HepG2 (cell line): Measurements from ENCODE around the gene ZDHHC24. TPM values are rescaled to one million over a fixed set of nuclear protein-coding genes. Genes with fewer than 3 reads are reported as not detected.

Experiments
- AHDC1 ChIP-seq: sonication (generic); formaldehyde crosslinking; IDR thresholded peaks from 2 replicates; pipeline ENCODE4 v1.5.1; 2020; ENCODE audit warnings: mild to moderate bottlenecking, missing genetic modification reagents, borderline replicate concordance
- E2F1 ChIP-seq: sonication (generic); formaldehyde crosslinking; IDR thresholded peaks from 2 replicates; pipeline ENCODE4 v1.5.0; 2020; ENCODE audit warnings: missing genetic modification reagents
- GPBP1L1 ChIP-seq: sonication (generic); formaldehyde crosslinking; IDR thresholded peaks from 2 replicates; pipeline ENCODE4 v1.5.0; 2020; ENCODE audit warnings: mild to moderate bottlenecking, missing genetic modification reagents
- HMGA1 ChIP-seq: sonication (generic); formaldehyde crosslinking; conservative IDR thresholded peaks from 2 replicates; pipeline ENCODE4 v1.4.0; 2020; ENCODE audit warnings: missing genetic modification reagents
- MEIS1 ChIP-seq: sonication (generic); formaldehyde crosslinking; IDR thresholded peaks from 2 replicates; pipeline ENCODE4 v1.9.0; 2021; ENCODE audit warnings: mild to moderate bottlenecking, missing genetic modification reagents, moderate library complexity, borderline replicate concordance
- MXI1 ChIP-seq: IDR thresholded peaks from 3 replicates; pipeline ENCODE4 v1.6.1; 2012; ENCODE audit warnings: low read depth, low read length, inconsistent platforms, borderline replicate concordance
- SPEN ChIP-seq: sonication (generic); formaldehyde crosslinking; IDR thresholded peaks from 2 replicates; pipeline ENCODE4 v1.5.1; 2020; ENCODE audit warnings: low read depth, mild to moderate bottlenecking, missing genetic modification reagents
- ZNF496 ChIP-seq: sonication (generic); formaldehyde crosslinking; IDR thresholded peaks from 2 replicates; pipeline ENCODE4 v1.8.1; 2023; ENCODE audit warnings: mild to moderate bottlenecking, moderate library complexity, missing genetic modification reagents; ENCODE audit not compliant: insufficient replicate concordance
- ZNF503 ChIP-seq: sonication (generic); formaldehyde crosslinking; IDR thresholded peaks from 2 replicates; pipeline ENCODE4 v1.4.0; 2020; ENCODE audit warnings: missing genetic modification reagents
- ZNF713 ChIP-seq: sonication (generic); formaldehyde crosslinking; IDR thresholded peaks from 2 replicates; pipeline ENCODE4 v1.4.0; 2020; ENCODE audit warnings: mild to moderate bottlenecking, missing genetic modification reagents
- polyA plus RNA-seq, 8 experiments: library from polyadenylated mRNA; depleted of rRNA in 3 of 8; stranded (reverse) in 7 of 8; unstranded in 1 of 8; fragments of >200 nt; fragmentation: Illumina TruSeq in 4 of 8; extraction: Trizol in 4 of 8; gene quantifications; 2 replicates each; pipeline versions ENCODE4 v1.2.1 to v1.2.3, GENCODE V29; 2011 to 2016; ENCODE audit warnings: low read depth in 4 of 8, missing spikeins in 1 of 8, mixed read lengths in 1 of 8; ENCODE audit not compliant: insufficient read depth in 1 of 8
- total RNA-seq, 5 experiments: library from RNA; depleted of rRNA; stranded (reverse); fragments of >200 nt; fragmentation: Illumina TruSeq; extraction: Trizol; gene quantifications; 2 replicates each; pipeline ENCODE4 v1.2.3, GENCODE V29; 2016; ENCODE audit warnings: low read depth in 1 of 5
- TF ChIP-seq, protein P1 (sequence below): IDR thresholded peaks from 2 replicates; pipeline ENCODE4 v1.6.1; 2016

Gene ZDHHC24
- total and polyA plus RNA-seq, 2 of the 13 experiments (the other 11 are each of a cell fraction or from before 2014, with no cell fraction given), result 4.3 TPM

- TF ChIP-seq HMGA1 (CRISPR knock-in tag), result no peak
- no peak for TF ChIP-seq AHDC1 (CRISPR knock-in tag)
- TF ChIP-seq SPEN, result no peak
- no peak for TF ChIP-seq GPBP1L1 (CRISPR knock-in tag)
- TF ChIP-seq, protein P1, sequence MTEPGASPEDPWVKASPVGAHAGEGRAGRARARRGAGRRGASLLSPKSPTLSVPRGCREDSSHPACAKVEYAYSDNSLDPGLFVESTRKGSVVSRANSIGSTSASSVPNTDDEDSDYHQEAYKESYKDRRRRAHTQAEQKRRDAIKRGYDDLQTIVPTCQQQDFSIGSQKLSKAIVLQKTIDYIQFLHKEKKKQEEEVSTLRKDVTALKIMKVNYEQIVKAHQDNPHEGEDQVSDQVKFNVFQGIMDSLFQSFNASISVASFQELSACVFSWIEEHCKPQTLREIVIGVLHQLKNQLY (CRISPR knock-in tag), result no peak
- TF ChIP-seq ZNF713 (CRISPR knock-in tag), result no peak
- TF ChIP-seq MEIS1 (CRISPR knock-in tag), result no peak
- TF ChIP-seq E2F1 (CRISPR knock-in tag), result no peak
- no peak for TF ChIP-seq ZNF496 (CRISPR knock-in tag)
- no peak for TF ChIP-seq MXI1
- TF ChIP-seq ZNF503 (CRISPR knock-in tag), result no peak
These were observed 3.5 kb downstream of the ZDHHC24 start (continued) for GRCh38 chr11:66542362-66542761.
